ENCODE results near the gene C13orf46. TPM values are rescaled to one million over a fixed set of nuclear protein-coding genes. Genes with fewer than 3 reads are reported as not detected.

C13orf46 gene
- total and polyA plus RNA-seq, 2 experiments from 2014 or later = 0.20 to 0.23 TPM

- no peaks in the 10 kb centered on the region for H3K27me3 ChIP-seq
- DNase-seq (ENCODE audit: low spot score) = no peak
- H3K79me2 ChIP-seq = no peaks in the 10 kb centered on the region
- no peaks in the 10 kb centered on the region for H3K36me3 ChIP-seq (replicated peaks; ENCODE audit: insufficient read depth, low read depth)
- no peaks in the 10 kb centered on the region for H3K4me1 ChIP-seq (ENCODE audit: insufficient read depth)
- no peaks in the 10 kb centered on the region for H3K9me2 ChIP-seq (replicated peaks; ENCODE audit: insufficient read depth)
- H4K20me1 ChIP-seq (ENCODE audit: insufficient read depth, poor library complexity, severe bottlenecking) = no peaks in the 10 kb centered on the region
- H2AFZ ChIP-seq = no peak overlapping the region
- no peaks in the 10 kb centered on the region for H3K9me3 ChIP-seq (ENCODE audit: low read depth)
- no peak overlapping the region for H3K27ac ChIP-seq
- no peak overlapping the region for H3K4me2 ChIP-seq
- WGBS (ENCODE audit: low lambda C conversion rate, missing lambda C conversion rate) = 95% methylated on average over 26 of the region's 26 CpGs
- no peak overlapping the region for H3K4me3 ChIP-seq
- TF ChIP-seq CTCF (IDR thresholded peaks at IDR 0.05; ENCODE audit: poor library complexity) = no peak
- TF ChIP-seq EZH2 (IDR thresholded peaks at IDR 0.05; ENCODE audit: borderline replicate concordance) = no peak
- no peak for TF ChIP-seq EZH2phosphoT487 (IDR thresholded peaks at IDR 0.05; ENCODE audit: low read depth, severe bottlenecking, unreplicated experiment)
Measured at GRCh38 chr13:113945857-113946408, 27.9 kb downstream of the C13orf46 start.

- Histone ChIP-seq H2AFZ (no peak overlapping the region), H3K79me2 (no peaks in the 10 kb centered on the region), H3K4me2 (no peak overlapping the region), H3K27me3 (no peaks in the 10 kb centered on the region), H3K36me3 (replicated peaks; ENCODE audit: insufficient read depth, low read depth) (no peaks in the 10 kb centered on the region), H4K20me1 (ENCODE audit: insufficient read depth, poor library complexity, severe bottlenecking) (no peaks in the 10 kb centered on the region), H3K27ac (no peak overlapping the region), H3K9me2 (replicated peaks; ENCODE audit: insufficient read depth) (no peaks in the 10 kb centered on the region), H3K4me3 (no peak overlapping the region), H3K4me1 (ENCODE audit: insufficient read depth) (peaks cover 4% of the 10 kb centered on the region), H3K9me3 (ENCODE audit: low read depth) (no peaks in the 10 kb centered on the region)
- no peak for DNase-seq (ENCODE audit: low spot score)
- no peak for TF ChIP-seq EZH2 (IDR thresholded peaks at IDR 0.05; ENCODE audit: borderline replicate concordance)
- TF ChIP-seq EZH2phosphoT487 (IDR thresholded peaks at IDR 0.05; ENCODE audit: low read depth, severe bottlenecking, unreplicated experiment) = no peak
- TF ChIP-seq CTCF (IDR thresholded peaks at IDR 0.05; ENCODE audit: poor library complexity) = no peak
- 95% methylated on average over 19 of the region's 19 CpGs for WGBS (ENCODE audit: low lambda C conversion rate, missing lambda C conversion rate)
Measured at GRCh38 chr13:113943821-113944565, 29.9 kb downstream of the C13orf46 start.

- Histone ChIP-seq H4K20me1 (ENCODE audit: insufficient read depth, poor library complexity, severe bottlenecking) (no peaks in the 10 kb centered on the region), H3K36me3 (replicated peaks; ENCODE audit: insufficient read depth, low read depth) (no peaks in the 10 kb centered on the region), H3K4me3 (no peak overlapping the region), H3K4me2 (no peak overlapping the region), H3K27ac (no peak overlapping the region), H3K27me3 (no peaks in the 10 kb centered on the region), H2AFZ (no peak overlapping the region), H3K4me1 (ENCODE audit: insufficient read depth) (peaks cover 16% of the 10 kb centered on the region), H3K9me3 (ENCODE audit: low read depth) (no peaks in the 10 kb centered on the region), H3K9me2 (replicated peaks; ENCODE audit: insufficient read depth) (no peaks in the 10 kb centered on the region), H3K79me2 (no peaks in the 10 kb centered on the region)
- TF ChIP-seq EZH2phosphoT487 (IDR thresholded peaks at IDR 0.05; ENCODE audit: low read depth, severe bottlenecking, unreplicated experiment) = no peak
- TF ChIP-seq EZH2 (IDR thresholded peaks at IDR 0.05; ENCODE audit: borderline replicate concordance) = no peak
- TF ChIP-seq CTCF (IDR thresholded peaks at IDR 0.05; ENCODE audit: poor library complexity) = no peak
- 93% methylated on average over 23 of the region's 23 CpGs for WGBS (ENCODE audit: low lambda C conversion rate, missing lambda C conversion rate)
- DNase-seq (ENCODE audit: low spot score) = no peak
Measured at GRCh38 chr13:113942591-113943103, 31.2 kb downstream of the C13orf46 start.
